DND-41 (cell line): Measurements from ENCODE around the gene CLDN9.

Experiments
- EZH2 ChIP-seq: IDR thresholded peaks from 3 replicates; pipeline ENCODE4 v1.6.1; 2012; ENCODE audit warnings: borderline replicate concordance, low read depth, mild to moderate bottlenecking, moderate library complexity, low read length, inconsistent platforms; ENCODE audit not compliant: severe bottlenecking
- TF ChIP-seq, protein P1 (sequence below): IDR thresholded peaks from 2 replicates; pipeline ENCODE4 v1.5.1; 2012; ENCODE audit warnings: borderline replicate concordance, low read length, moderate library complexity, mild to moderate bottlenecking; ENCODE audit not compliant: poor library complexity, severe bottlenecking; ENCODE audit errors: extremely low read depth

DNA sequence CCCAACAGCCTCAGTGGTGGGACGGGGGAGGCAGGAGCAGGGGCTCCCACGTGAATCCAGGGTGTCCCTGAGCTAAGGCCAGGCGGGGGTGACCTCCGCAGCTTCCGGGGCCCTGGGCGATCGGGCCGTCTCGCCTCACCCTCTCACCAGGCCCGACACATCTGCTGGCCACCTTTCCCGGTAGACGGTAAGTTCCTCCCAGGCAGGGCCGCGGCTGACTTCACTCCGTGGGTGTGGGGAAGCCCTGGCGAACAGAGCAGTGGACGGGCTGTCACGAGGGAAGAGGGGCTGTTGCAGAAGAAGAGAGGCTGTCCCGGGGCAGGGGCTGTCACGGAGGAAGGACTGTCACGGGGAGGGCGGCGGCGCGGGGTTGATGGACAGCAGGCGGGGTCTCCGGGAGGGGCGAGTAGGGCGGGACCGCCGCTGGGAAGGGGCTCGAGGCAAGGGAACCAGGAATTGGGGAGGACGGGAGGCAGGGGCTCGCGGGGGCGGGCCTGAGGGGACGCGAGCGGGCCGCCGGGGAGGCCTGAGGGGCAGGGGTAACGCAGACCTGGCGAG is 33.0 kb upstream of the CLDN9 start:
- TF ChIP-seq, protein P1, sequence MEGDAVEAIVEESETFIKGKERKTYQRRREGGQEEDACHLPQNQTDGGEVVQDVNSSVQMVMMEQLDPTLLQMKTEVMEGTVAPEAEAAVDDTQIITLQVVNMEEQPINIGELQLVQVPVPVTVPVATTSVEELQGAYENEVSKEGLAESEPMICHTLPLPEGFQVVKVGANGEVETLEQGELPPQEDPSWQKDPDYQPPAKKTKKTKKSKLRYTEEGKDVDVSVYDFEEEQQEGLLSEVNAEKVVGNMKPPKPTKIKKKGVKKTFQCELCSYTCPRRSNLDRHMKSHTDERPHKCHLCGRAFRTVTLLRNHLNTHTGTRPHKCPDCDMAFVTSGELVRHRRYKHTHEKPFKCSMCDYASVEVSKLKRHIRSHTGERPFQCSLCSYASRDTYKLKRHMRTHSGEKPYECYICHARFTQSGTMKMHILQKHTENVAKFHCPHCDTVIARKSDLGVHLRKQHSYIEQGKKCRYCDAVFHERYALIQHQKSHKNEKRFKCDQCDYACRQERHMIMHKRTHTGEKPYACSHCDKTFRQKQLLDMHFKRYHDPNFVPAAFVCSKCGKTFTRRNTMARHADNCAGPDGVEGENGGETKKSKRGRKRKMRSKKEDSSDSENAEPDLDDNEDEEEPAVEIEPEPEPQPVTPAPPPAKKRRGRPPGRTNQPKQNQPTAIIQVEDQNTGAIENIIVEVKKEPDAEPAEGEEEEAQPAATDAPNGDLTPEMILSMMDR = no peak
- no peak for TF ChIP-seq EZH2
